Mucosa of gallbladder (tissue), 1 donor: ENCODE results near the gene OR5AP2. TPM values are rescaled to one million over a fixed set of nuclear protein-coding genes. Genes with fewer than 3 reads are reported as not detected.
"Not testable (repeated sequence)": the region's sequence is repeated elsewhere in the genome, so short reads cannot be mapped to it uniquely, and the experiment has no call there.

Experiments
- DNase-seq: peaks from one replicate; pipeline ENCODE4 v3.0.0-alpha.2; 2020; ENCODE audit warnings: low spot score
- total RNA-seq: library from RNA; stranded (reverse); gene quantifications from one replicate; pipeline ENCODE4 v1.2.1, GENCODE V29; 2021
- donor health status: DM: no; HTN: no; CAD: no.

OR5AP2 gene
- not detected for total RNA-seq

DNA sequence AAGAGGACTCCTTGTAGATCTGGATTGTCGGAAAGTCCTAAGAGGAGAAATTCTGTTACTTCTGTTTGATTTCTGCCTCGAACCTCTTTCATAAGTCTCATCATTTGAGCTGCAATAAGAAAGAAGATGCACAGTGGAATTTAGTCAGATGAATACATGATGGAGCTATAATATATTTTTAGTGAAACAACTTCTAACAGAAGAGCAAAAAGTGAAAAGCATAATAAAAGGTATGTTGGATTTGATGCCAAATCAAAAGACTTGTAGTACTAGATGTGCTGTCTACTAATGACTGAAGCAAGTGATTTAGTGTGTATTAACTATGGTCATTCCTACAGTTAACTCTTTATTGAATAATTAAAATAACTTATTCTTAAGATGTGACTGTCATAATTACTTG, at the start of gene OR5AP2:
Gene OR5AP2, minus strand, starts transcription at position 101 of the 400 bp plus-strand sequence. Its CDS starts 0 bp downstream, at position 101.
- DNase-seq, result no peak

DNA sequence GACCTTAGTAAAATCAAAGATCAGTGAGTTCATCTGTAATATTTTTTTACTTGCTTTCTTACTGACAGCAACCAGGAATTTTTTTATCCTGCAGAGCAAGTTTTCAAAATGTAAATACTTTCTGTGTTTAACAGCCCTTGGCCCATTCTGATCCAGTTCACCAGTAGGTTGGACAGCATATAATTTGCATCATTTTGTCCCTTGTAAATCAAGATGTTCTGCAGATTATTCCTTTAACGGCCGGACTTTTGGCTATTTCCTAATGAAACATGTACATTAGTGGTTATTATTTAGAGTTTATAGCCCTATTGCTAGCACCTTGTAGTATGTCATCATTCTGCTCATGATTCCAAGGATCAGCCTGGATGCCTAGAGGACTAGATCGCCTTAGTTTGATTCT, 48.9 kb upstream of the OR5AP2 start:
- not testable (repeated sequence) for DNase-seq

DNA sequence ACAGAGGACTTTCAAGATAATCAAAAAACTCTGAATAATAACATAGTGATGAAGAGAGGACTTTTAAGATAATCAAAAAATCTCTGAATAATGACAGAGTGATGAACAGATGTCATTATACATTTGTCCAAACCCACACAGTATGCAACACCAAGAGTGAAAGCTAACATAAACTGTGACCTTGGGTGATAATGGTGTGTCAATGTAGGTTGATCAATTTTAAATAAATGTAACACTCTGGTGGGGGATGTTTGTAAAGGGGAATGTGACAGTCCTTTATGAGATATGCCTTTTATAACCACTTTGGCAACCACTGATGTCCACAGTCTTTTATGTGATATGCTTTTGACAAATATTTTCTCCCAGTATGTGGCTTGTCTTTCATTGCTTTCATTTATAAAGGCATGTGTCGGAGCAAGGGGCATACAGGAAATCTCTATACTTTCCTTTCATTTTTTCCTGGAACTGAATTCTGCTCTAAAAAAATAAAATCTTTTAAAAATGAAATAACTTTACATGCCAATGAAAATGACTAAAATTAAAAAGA, 46.4 kb upstream of the OR5AP2 start:
- DNase-seq, result no peak

DNA sequence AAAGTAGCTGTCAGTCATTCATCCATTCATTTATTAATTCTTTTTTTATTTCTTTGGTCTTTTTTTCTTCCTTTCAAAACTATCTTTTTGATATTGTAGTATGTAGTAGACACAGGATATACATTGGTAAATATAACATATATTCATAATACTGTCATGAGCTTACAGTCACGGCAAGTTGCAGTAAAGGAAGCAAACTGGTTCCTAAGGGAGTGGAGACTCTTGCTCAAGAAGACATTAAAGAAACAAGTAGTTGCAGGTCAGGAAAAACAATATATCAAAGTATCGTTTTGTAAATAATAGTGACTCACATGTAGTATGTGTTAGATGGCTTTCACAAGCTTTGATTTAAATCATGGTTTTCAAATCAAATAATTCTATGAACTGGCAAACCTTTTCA, 28.7 kb upstream of the OR5AP2 start:
- no peak for DNase-seq

DNA sequence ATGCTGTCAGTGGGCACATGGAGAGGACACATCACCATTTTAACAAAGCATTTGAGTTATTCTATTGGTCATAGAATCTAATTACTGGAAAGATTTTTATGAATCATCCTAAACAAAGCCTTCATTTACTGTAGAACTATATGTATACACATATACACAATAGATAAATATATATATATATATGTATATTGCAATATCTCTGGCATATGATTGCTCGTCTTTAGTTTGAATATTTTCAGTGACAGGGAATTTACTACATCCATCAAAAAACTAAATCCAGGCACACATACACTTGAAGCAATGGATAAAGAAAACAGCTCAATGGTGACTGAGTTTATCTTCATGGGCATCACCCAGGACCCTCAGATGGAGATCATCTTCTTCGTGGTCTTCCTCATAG, 21.1 kb upstream of the OR5AP2 start, which contains the start of gene OR5AR1:
Gene OR5AR1, plus strand, starts transcription at position 301 of the 400 bp plus-strand sequence. Its CDS starts 0 bp downstream, at position 301.
- DNase-seq, result no peak

DNA sequence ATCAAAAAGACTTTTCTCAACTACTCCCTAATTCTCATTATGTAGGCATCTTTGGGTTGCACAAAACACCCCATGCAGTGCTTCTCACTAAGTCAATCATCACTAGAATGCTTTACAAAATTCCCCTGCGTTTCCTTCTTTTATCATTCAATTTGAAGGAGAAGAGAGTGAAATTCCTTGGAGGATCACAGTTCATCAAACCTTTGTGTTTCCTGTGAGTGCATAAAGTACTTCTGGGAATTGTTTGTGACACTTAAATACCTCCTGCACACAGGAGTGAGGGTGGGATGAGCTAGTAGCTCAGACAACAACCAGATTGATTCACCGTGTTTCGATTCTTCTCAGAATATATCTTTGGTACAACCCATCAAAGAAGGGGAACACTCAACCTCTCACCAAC, 17.5 kb upstream of the OR5AP2 start:
- no peak for DNase-seq

- no peak for DNase-seq
Measured at GRCh38 chr11:56637500-56637899, 4.7 kb downstream of the OR5AP2 start.

DNA sequence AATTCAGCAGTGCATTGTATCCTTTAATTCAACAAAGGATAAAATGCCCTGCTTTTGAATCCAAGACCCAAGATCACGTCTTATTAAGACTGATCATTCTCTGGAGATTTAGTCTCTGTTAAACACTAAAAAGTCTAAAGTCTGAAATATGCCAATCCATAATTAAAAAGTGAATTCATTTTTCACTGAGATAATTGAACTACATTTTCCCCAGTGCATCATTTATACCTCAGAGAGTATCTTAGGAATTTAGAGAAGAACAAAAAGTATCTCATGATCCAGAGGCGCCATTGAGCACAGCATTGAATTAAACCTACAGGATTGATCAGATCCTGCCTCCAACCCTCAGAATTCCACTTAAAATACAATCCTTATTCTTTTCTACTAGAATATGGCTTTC, 5.4 kb downstream of the OR5AP2 start:
- no peak for DNase-seq

DNA sequence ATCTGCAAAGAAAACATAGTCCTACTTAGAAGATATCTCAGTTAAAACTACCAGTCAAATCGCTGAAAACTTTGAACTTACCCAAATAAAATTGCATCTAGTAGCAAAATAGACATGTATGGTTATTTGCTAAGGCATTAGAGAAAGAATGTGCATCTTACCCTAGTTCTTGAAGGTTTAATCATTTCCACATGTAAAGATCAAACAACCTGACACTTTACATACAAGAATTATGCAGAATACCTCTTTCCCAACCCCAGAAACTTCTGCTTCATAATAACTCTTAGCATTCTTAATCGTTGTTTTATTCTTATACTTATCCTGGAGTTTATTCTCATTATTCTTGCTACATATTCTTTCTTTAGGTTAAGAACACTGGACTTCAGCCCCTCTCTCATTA, 9.9 kb downstream of the OR5AP2 start:
- no peak for DNase-seq

GRCh38 chr11:56625946-56626345, 16.3 kb downstream of the OR5AP2 start:
- no peak for DNase-seq

GRCh38 chr11:56624661-56625110, 17.6 kb downstream of the OR5AP2 start:
- no peak for DNase-seq

- no peak for DNase-seq
Measured at GRCh38 chr11:56611174-56611573, 31.1 kb downstream of the OR5AP2 start.

DNA sequence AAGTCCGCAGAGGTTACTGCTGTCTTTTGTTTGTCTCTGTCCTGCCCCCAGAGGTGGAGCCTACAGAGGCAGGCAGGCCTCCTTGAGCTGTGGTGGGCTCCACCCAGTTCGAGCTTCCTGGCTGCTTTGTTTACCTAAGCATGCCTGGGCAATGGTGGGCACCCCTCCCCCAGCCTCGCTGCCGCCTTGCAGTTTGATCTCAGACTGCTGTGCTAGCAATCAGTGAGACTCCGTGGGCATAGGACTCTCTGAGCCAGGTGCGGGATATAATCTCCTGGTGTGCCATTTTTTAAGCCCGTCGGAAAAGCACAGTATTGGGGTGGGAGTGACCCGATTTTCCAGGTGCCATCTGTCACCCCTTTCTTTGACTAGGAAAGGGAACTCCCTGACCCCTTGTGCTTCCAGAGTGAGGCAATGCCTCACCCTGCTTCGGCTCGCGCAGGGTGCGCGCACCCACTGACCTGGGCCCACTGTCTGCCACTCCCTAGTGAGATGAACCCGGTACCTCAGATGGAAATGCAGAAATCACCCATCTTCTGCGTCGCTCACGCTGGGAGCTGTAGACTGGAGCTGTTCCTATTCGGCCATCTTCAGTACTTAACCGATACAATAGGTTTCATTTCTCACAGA, 50.0 kb downstream of the OR5AP2 start:
- DNase-seq, result not testable (repeated sequence)

Other genes starting within 250 kb of the OR5AP2 start
- not detected for gene OR5AL1, start 229.7 kb downstream of the OR5AP2 start, total RNA-seq
- not detected for gene OR5M3, start 169.1 kb downstream of the OR5AP2 start, total RNA-seq
- gene OR5M8, start 151.1 kb downstream of the OR5AP2 start, total RNA-seq, result not detected
- gene OR5M11, start 99.2 kb downstream of the OR5AP2 start, total RNA-seq, result not detected
- not detected for gene OR5M10, start 64.7 kb downstream of the OR5AP2 start, total RNA-seq
- gene OR5M1, start 27.6 kb downstream of the OR5AP2 start, total RNA-seq, result not detected
- gene OR5AR1, start 21.2 kb upstream of the OR5AP2 start, total RNA-seq, result not detected
- not detected for gene OR9G1, start 56.7 kb upstream of the OR5AP2 start, total RNA-seq
- not detected for gene OR9G4, start 106.3 kb upstream of the OR5AP2 start, total RNA-seq